Measurements from ENCODE around the gene NDUFV2.
"Not testable (repeated sequence)": the region's sequence is repeated elsewhere in the genome, so short reads cannot be mapped to it uniquely, and the experiment has no call there.

The NDUFV2 gene

DNA sequence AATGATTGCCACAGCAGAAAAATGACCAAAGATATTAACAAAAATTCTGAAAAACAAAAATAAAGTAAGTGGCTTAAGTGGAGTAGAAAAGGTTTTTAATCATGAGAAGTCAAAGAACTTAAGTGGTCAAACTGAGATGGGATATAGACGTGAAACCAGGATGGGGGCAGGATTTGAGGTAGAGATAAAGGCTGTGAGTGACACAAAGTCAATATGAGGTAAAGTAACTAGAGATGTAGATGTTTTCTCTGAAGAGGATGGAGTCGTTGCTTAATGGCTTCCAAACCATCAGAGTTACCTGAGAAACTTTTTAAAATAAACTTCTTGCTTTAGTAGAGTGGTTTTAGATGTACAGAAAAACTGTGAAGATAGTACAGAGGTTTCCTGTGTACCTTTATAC is 55.3 kb downstream of the NDUFV2 start:
- no peak for DNase-seq

- DNase-seq = no peak
These were observed 57.5 kb downstream of the NDUFV2 start for GRCh38 chr18:9160014-9160413.

DNA sequence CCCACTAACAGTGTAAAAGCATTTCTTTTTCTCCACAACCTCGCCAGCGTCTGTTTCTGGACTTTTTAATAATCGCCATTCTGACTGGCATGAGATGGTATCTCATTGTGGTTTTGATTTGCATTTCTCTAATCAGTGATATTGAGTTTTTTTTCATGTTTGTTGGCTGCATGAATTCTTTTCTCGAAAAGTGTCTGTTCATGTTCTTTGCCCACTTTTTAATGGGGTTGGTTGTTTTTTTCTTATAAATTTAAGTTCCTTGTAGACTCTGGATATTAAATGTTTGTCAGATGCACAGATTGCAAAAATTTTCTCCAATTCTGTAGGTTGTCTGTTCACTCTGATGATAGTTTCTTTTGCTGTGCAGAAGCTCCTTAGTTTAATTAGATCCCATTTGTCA is 60.2 kb downstream of the NDUFV2 start:
- DNase-seq = not testable (repeated sequence)

DNA sequence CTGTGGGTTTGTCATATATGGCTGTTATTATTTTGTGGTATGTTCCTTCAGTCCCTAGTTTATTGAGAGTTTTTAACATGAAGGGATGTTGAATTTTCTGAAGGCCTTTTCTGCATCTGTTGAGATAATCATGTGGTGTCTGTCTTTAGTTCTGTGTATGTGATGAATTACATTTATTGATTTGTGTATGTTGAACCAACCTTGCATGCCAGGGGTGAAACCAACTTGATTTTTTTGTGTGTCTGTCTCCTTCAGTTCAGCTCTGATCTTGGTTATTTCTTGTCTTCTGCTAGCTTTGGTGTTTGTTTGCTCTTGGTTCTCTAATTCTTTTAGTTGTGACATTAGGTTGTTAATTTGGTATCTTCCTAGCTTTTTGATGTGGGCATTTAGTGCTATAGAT is 61.6 kb downstream of the NDUFV2 start:
- DNase-seq = not testable (repeated sequence)

DNA sequence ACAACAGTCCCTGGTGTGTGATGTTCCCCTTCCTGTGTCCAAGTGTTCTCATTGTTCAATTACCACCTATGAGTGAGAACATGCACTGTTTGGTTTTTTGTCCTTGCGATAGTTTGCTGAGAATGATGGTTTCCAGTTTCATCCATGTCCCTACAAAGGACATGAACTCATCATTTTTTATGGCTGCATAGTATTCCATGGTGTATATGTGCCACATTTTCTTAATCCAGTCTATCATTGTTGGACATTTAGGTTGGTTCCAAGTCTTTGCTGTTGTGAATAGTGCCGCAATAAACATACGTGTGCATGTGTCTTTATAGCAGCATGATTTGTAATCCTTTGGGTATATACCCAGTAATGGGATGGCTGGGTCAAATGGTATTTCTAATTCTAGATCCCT is 63.4 kb downstream of the NDUFV2 start:
- not testable (repeated sequence) for DNase-seq

- not testable (repeated sequence) for DNase-seq
These were observed 67.0 kb downstream of the NDUFV2 start for GRCh38 chr18:9169515-9169914.

DNA sequence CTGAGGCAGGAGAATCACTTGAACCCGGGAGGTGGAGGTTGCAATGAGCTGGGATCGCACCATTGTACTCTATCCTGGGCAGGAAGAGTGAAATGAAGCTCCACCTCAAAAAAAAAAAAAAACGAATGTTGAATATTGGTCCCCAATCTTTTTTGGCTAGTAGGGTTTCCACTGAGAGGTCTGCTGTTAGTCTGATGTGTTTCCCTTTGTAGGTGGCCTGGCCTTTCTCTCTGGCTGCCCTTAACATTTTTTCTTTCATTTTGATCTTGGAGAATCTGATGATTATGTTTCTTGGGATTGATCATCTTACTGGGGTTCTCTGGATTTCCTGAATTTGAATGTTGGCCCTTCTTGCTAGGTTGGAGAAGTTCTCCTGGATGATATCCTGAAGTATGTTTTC is 69.4 kb downstream of the NDUFV2 start:
- DNase-seq = not testable (repeated sequence)

GRCh38 chr18:9172506-9173127 is 70.1 kb downstream of the NDUFV2 start:
- DNase-seq = no peak

DNA sequence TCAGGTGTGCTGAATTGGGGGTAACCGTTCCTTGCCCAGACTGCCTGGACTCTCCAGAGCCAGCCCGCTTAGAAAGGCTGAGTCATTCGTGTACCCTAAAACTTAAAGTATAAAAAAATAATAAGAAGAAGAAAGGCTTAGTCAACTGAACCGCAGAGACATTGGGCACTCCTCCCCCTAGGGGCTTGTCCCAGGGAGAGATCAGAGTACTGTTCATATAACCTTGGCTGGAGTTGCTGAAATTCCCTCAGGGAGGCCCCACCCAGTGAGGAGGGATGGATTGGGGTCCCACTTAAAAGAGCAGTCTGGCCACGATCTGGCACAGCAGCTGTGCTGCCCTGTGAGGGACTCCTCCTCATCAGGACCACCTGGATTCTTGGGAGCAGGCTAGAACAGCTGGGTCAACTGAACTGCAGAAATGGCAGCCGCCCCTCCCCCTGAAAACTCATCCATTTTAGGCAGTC is 71.3 kb downstream of the NDUFV2 start:
- DNase-seq = no peak

- DNase-seq = peak; percentile 74 to 87
These were observed 71.8 kb downstream of the NDUFV2 start for GRCh38 chr18:9174302-9174701.

DNA sequence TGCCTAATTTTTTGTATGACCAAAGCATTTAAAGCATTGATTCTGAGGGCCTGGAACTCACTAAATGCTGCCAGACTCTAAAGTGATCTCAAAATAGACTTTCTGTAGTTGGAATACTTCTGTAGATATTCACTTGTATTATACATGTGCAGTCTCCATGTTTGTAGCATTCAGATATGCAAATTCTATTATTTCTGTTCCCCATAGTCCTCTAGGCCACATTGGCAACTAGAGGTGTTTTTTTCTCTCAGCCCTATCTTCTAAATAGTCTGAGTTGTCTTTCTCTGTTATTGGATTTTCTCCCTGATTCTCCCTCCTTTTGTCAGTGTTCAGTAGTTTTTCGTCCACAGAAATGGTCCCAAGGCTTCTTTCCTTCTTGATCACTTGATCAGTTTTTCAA is 72.6 kb downstream of the NDUFV2 start:
- no peak for DNase-seq

GRCh38 chr18:9177031-9177430 is 74.5 kb downstream of the NDUFV2 start:
- DNase-seq = no peak

- DNase-seq = no peak
These were observed 75.0 kb downstream of the NDUFV2 start for GRCh38 chr18:9177466-9177865.

- DNase-seq = no peak
These were observed 76.1 kb downstream of the NDUFV2 start for GRCh38 chr18:9178557-9178956.

DNA sequence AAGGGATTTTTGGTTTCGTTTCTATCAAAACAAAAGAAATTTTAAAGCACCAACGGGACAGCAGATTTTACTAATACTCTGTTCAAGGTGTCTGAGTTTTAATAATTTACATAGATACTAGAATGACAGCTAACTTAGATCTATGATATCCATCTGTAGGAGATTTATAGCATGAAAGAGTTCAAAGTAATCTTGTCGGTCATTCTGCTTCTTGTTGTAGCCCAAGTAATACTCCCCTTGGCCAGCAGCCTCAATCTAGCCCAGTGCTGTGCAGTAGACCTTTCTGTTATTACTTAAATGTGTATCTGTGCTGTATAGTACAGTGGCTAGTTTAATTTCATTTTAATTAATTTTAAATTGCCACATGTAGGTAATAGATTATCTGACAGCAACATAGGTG is 78.8 kb downstream of the NDUFV2 start:
- no peak for DNase-seq

GRCh38 chr18:9182852-9183399 is 80.4 kb downstream of the NDUFV2 start:
- no peak for DNase-seq

All from inflammatory macrophage treated with lipopolysaccharide for 1 hour (primary cell).